ENCODE data around the gene RIMBP2. TPM values are rescaled to one million over a fixed set of nuclear protein-coding genes. Genes with fewer than 3 reads are reported as not detected.
"Not testable (repeated sequence)": the region's sequence is repeated elsewhere in the genome, so short reads cannot be mapped to it uniquely, and the experiment has no call there.

The RIMBP2 gene
- total RNA-seq, 1 donor from 2014 or later: 20.5 TPM

GRCh38 chr12:130588696-130589539, 127.2 kb downstream of the RIMBP2 start:
- H3K4me1 Mint-ChIP-seq (ENCODE audit: low read depth, unreplicated experiment): peaks cover 8% of the 10 kb centered on the region
- H3K27me3 Mint-ChIP-seq (ENCODE audit: unreplicated experiment): peaks cover 8% of the 10 kb centered on the region
- H3K9me3 Mint-ChIP-seq (ENCODE audit: unreplicated experiment): peaks cover 10% of the 10 kb centered on the region
- H3K4me3 Mint-ChIP-seq (ENCODE audit: unreplicated experiment): no peak overlapping the region
- peaks cover 7% of the 10 kb centered on the region for H3K36me3 Mint-ChIP-seq (ENCODE audit: unreplicated experiment)
- DNase-seq: no peak
- no peak for TF ChIP-seq CTCF (IDR thresholded peaks at IDR 0.05; ENCODE audit: partially characterized antibody, unreplicated experiment)
- H3K27ac Mint-ChIP-seq (ENCODE audit: unreplicated experiment): no peak overlapping the region

GRCh38 chr12:130587966-130588365, 128.1 kb downstream of the RIMBP2 start:
- Mint-ChIP-seq H3K36me3 (ENCODE audit: unreplicated experiment) (peaks cover 7% of the 10 kb centered on the region), H3K4me1 (ENCODE audit: low read depth, unreplicated experiment) (peaks cover 8% of the 10 kb centered on the region), H3K27ac (ENCODE audit: unreplicated experiment) (no peak overlapping the region), H3K9me3 (ENCODE audit: unreplicated experiment) (peaks cover 7% of the 10 kb centered on the region), H3K27me3 (ENCODE audit: unreplicated experiment) (peaks cover 6% of the 10 kb centered on the region), H3K4me3 (ENCODE audit: unreplicated experiment) (no peak overlapping the region)
- TF ChIP-seq CTCF (IDR thresholded peaks at IDR 0.05; ENCODE audit: partially characterized antibody, unreplicated experiment): no peak
- no peak for DNase-seq

GRCh38 chr12:130584475-130584874, 131.6 kb downstream of the RIMBP2 start:
- H3K4me3 Mint-ChIP-seq (ENCODE audit: unreplicated experiment); H3K4me1 Mint-ChIP-seq (ENCODE audit: low read depth, unreplicated experiment); H3K36me3 Mint-ChIP-seq (ENCODE audit: unreplicated experiment); DNase-seq; H3K27ac Mint-ChIP-seq (ENCODE audit: unreplicated experiment); H3K9me3 Mint-ChIP-seq (ENCODE audit: unreplicated experiment); H3K27me3 Mint-ChIP-seq (ENCODE audit: unreplicated experiment): not testable (repeated sequence)

- Mint-ChIP-seq H3K4me1 (ENCODE audit: low read depth, unreplicated experiment) (peaks cover 1% of the 10 kb centered on the region), H3K36me3 (ENCODE audit: unreplicated experiment) (peaks cover 7% of the 10 kb centered on the region), H3K27me3 (ENCODE audit: unreplicated experiment) (peaks cover 4% of the 10 kb centered on the region), H3K27ac (ENCODE audit: unreplicated experiment) (no peak overlapping the region), H3K4me3 (ENCODE audit: unreplicated experiment) (no peak overlapping the region), H3K9me3 (ENCODE audit: unreplicated experiment) (peaks cover 7% of the 10 kb centered on the region)
- no peak for TF ChIP-seq CTCF (IDR thresholded peaks at IDR 0.05; ENCODE audit: partially characterized antibody, unreplicated experiment)
- DNase-seq: no peak
These were observed 132.3 kb downstream of the RIMBP2 start for GRCh38 chr12:130583800-130584199.

- no peak for TF ChIP-seq CTCF (IDR thresholded peaks at IDR 0.05; ENCODE audit: partially characterized antibody, unreplicated experiment)
- peaks cover 10% of the 10 kb centered on the region for H3K9me3 Mint-ChIP-seq (ENCODE audit: unreplicated experiment)
- H3K36me3 Mint-ChIP-seq (ENCODE audit: unreplicated experiment): peaks cover 9% of the 10 kb centered on the region
- no peak for DNase-seq
- H3K4me3 Mint-ChIP-seq (ENCODE audit: unreplicated experiment): no peak overlapping the region
- H3K27me3 Mint-ChIP-seq (ENCODE audit: unreplicated experiment): peaks cover 4% of the 10 kb centered on the region
- no peaks in the 10 kb centered on the region for H3K4me1 Mint-ChIP-seq (ENCODE audit: low read depth, unreplicated experiment)
- H3K27ac Mint-ChIP-seq (ENCODE audit: unreplicated experiment): no peak overlapping the region
These were observed 132.8 kb downstream of the RIMBP2 start for GRCh38 chr12:130583317-130583716.

All from glutamatergic neuron (in vitro differentiated cells).